Activated CD8-positive, alpha-beta T cell treated with anti-CD3 and anti-CD28 coated beads, Interleukin-2, amount 10 ng/mL, durations not matched to agents 7 days and 5 days (primary cell): ENCODE results near the gene MTCH2. TPM values are rescaled to one million over a fixed set of nuclear protein-coding genes. Genes with fewer than 3 reads are reported as not detected.
A peak's percentile ranks its signal among the peaks of the same experiment; 100 is the strongest.

ENCODE experiments used
- ATAC-seq: fragments of 150-1000 bp; cut with Tn5 transposase; one replicate; pipeline ENCODE4 v1.10.0; 2021; ENCODE audit warnings: moderate library complexity
- CTCF ChIA-PET: fragments of 350-600 bp; sonication (Branson Sonifier 250); formaldehyde crosslinking; loops from one replicate; lab custom pipeline; 2021; ENCODE audit warnings: antibody characterized with exemption; lab: Charles Lee
- POLR2A ChIA-PET: fragments of 350-600 bp; sonication (Branson Sonifier 250); formaldehyde crosslinking; loops from one replicate; lab custom pipeline; 2021; ENCODE audit warnings: antibody characterized with exemption; lab: Charles Lee
- DNase-seq: peaks from one replicate; pipeline ENCODE4 v3.0.0-alpha.2; 2020
- H3K27ac Mint-ChIP-seq: one replicate; pipeline ENCODE4 v1.8.0; 2021; ENCODE audit warnings: mild to moderate bottlenecking, mixed read lengths
- H3K27me3 Mint-ChIP-seq: one replicate; pipeline ENCODE4 v1.8.0; 2021; ENCODE audit warnings: low read depth, mixed read lengths
- H3K36me3 Mint-ChIP-seq: one replicate; pipeline ENCODE4 v1.8.0; 2021; ENCODE audit warnings: low read depth, mixed read lengths
- H3K4me1 Mint-ChIP-seq: one replicate; pipeline ENCODE4 v1.8.0; 2021; ENCODE audit warnings: low read depth, mixed read lengths
- H3K4me3 Mint-ChIP-seq: one replicate; pipeline ENCODE4 v1.8.0; 2021; ENCODE audit warnings: mild to moderate bottlenecking, mixed read lengths
- H3K9me3 Mint-ChIP-seq: one replicate; pipeline ENCODE4 v1.8.0; 2022; ENCODE audit warnings: mixed read lengths; ENCODE audit not compliant: insufficient read depth
- total RNA-seq, 2 experiments: library from RNA; stranded (reverse); gene quantifications; one replicate each; pipeline ENCODE4 v1.2.3, GENCODE V29; 2021

The MTCH2 gene
- total RNA-seq, 2 experiments from 2014 or later, result 110 to 115 TPM

GRCh38 chr11:47631473-47631872 is 10.9 kb downstream of the MTCH2 start:
- ATAC-seq (no peak), DNase-seq (no peak)
- CTCF ChIA-PET, result no interaction called here
- POLR2A ChIA-PET, result no interaction called here
- no peaks in the 10 kb centered on the region for H3K4me1 Mint-ChIP-seq
- H3K9me3 Mint-ChIP-seq, result no peaks in the 10 kb centered on the region
- no peak overlapping the region for H3K27ac Mint-ChIP-seq
- peaks cover 53% of the 10 kb centered on the region for H3K36me3 Mint-ChIP-seq
- H3K27me3 Mint-ChIP-seq, result no peaks in the 10 kb centered on the region
- no peak overlapping the region for H3K4me3 Mint-ChIP-seq

- H3K4me1 Mint-ChIP-seq, result no peaks in the 10 kb centered on the region
- ChIA-PET CTCF (interaction anchor here (1.7 kb wide), 1 partner anchor 15 kb away, joined by 3 read pairs; no protein-coding TSS in a partner anchor), POLR2A (interaction anchor here (0.6 kb wide), 1 partner anchor 9 kb away, joined by 7 read pairs; no protein-coding TSS in a partner anchor)
- H3K4me3 Mint-ChIP-seq, result no peak overlapping the region
- ATAC-seq, result no peak
- H3K36me3 Mint-ChIP-seq, result peaks cover 50% of the 10 kb centered on the region
- DNase-seq, result no peak
- no peaks in the 10 kb centered on the region for H3K9me3 Mint-ChIP-seq
- H3K27ac Mint-ChIP-seq, result no peak overlapping the region
- H3K27me3 Mint-ChIP-seq, result no peaks in the 10 kb centered on the region
These were observed 14.3 kb downstream of the MTCH2 start for GRCh38 chr11:47628026-47628425.

GRCh38 chr11:47626234-47626633 is 16.1 kb downstream of the MTCH2 start:
- peaks cover 51% of the 10 kb centered on the region for H3K36me3 Mint-ChIP-seq
- H3K27ac Mint-ChIP-seq, result no peak overlapping the region
- no peak overlapping the region for H3K4me3 Mint-ChIP-seq
- CTCF ChIA-PET, result interaction anchor here (0.6 to 0.9 kb wide), 2 partner anchors 10 to 137 kb away, joined by 3 read pairs; no protein-coding TSS in a partner anchor
- no peaks in the 10 kb centered on the region for H3K9me3 Mint-ChIP-seq
- POLR2A ChIA-PET, result no interaction called here
- no peaks in the 10 kb centered on the region for H3K4me1 Mint-ChIP-seq
- ATAC-seq (no peak), DNase-seq (no peak)
- H3K27me3 Mint-ChIP-seq, result no peaks in the 10 kb centered on the region

GRCh38 chr11:47620836-47621378 is 21.5 kb downstream of the MTCH2 start:
- Mint-ChIP-seq H3K4me3 (no peak overlapping the region), H3K4me1 (peaks cover 21% of the 10 kb centered on the region), H3K27me3 (no peaks in the 10 kb centered on the region), H3K36me3 (peaks cover 40% of the 10 kb centered on the region), H3K27ac (no peak overlapping the region), H3K9me3 (no peaks in the 10 kb centered on the region)
- ATAC-seq (no peak), DNase-seq (no peak)
- ChIA-PET POLR2A (no interaction called here), CTCF (interaction anchor here (0.6 kb wide), 1 partner anchor 247 kb away, joined by 3 read pairs; no protein-coding TSS in a partner anchor)

GRCh38 chr11:47617417-47617809 is 24.9 kb downstream of the MTCH2 start:
- DNase-seq, result no peak
- POLR2A ChIA-PET, result interaction anchor here (0.6 kb wide), 1 partner anchor 74 kb away, joined by 3 read pairs; no protein-coding TSS in a partner anchor
- CTCF ChIA-PET, result interaction anchor here (1.0 to 1.9 kb wide), 8 partner anchors 11 to 243 kb away, joined by 3 to 8 read pairs (median 4); partner anchors contain the start of gene PTPMT1

GRCh38 chr11:47616726-47617416 is 25.5 kb downstream of the MTCH2 start:
- H3K27me3 Mint-ChIP-seq, result no peaks in the 10 kb centered on the region
- H3K27ac Mint-ChIP-seq, result no peak overlapping the region
- H3K36me3 Mint-ChIP-seq, result peaks cover 24% of the 10 kb centered on the region
- no peaks in the 10 kb centered on the region for H3K9me3 Mint-ChIP-seq
- H3K4me3 Mint-ChIP-seq, result no peak overlapping the region
- ChIA-PET CTCF (interaction anchor here (0.6 to 1.9 kb wide), 10 partner anchors 10 to 243 kb away, joined by 3 to 8 read pairs (median 4); partner anchors contain the start of gene PTPMT1), POLR2A (no interaction called here)
- peak; percentile 44 for DNase-seq
- no peak for ATAC-seq
- peaks cover 21% of the 10 kb centered on the region for H3K4me1 Mint-ChIP-seq

More at GRCh38 chr11:47617417-47617809, 24.9 kb downstream of the MTCH2 start:
- Mint-ChIP-seq H3K9me3 (no peaks in the 10 kb centered on the region), H3K36me3 (peaks cover 27% of the 10 kb centered on the region), H3K27ac (no peak overlapping the region), H3K27me3 (no peaks in the 10 kb centered on the region), H3K4me1 (peaks cover 21% of the 10 kb centered on the region), H3K4me3 (no peak overlapping the region)
- no peak for ATAC-seq

GRCh38 chr11:47615249-47615648 is 27.1 kb downstream of the MTCH2 start:
- Mint-ChIP-seq H3K27ac (no peak overlapping the region), H3K9me3 (no peaks in the 10 kb centered on the region), H3K36me3 (peaks cover 17% of the 10 kb centered on the region), H3K27me3 (no peaks in the 10 kb centered on the region), H3K4me3 (no peak overlapping the region), H3K4me1 (peaks cover 25% of the 10 kb centered on the region)
- ChIA-PET CTCF (no interaction called here), POLR2A (no interaction called here)
- DNase-seq (no peak), ATAC-seq (no peak)

GRCh38 chr11:47611348-47611794 is 31.0 kb downstream of the MTCH2 start:
- ChIA-PET POLR2A (no interaction called here), CTCF (no interaction called here)
- no peak overlapping the region for H3K27ac Mint-ChIP-seq
- H3K4me3 Mint-ChIP-seq, result no peak overlapping the region
- ATAC-seq (no peak), DNase-seq (no peak)
- H3K36me3 Mint-ChIP-seq, result no peaks in the 10 kb centered on the region
- H3K9me3 Mint-ChIP-seq, result no peaks in the 10 kb centered on the region
- H3K4me1 Mint-ChIP-seq, result peaks cover 16% of the 10 kb centered on the region
- peaks cover 3% of the 10 kb centered on the region for H3K27me3 Mint-ChIP-seq

GRCh38 chr11:47609675-47610074 is 32.7 kb downstream of the MTCH2 start:
- Mint-ChIP-seq H3K27ac (no peak overlapping the region), H3K9me3 (no peaks in the 10 kb centered on the region), H3K4me1 (peaks cover 11% of the 10 kb centered on the region), H3K4me3 (no peak overlapping the region), H3K27me3 (peaks cover 12% of the 10 kb centered on the region), H3K36me3 (no peaks in the 10 kb centered on the region)
- ChIA-PET CTCF (no interaction called here), POLR2A (no interaction called here)
- DNase-seq (no peak), ATAC-seq (no peak)

GRCh38 chr11:47607380-47607779 is 35.0 kb downstream of the MTCH2 start:
- ATAC-seq (no peak), DNase-seq (no peak)
- Mint-ChIP-seq H3K36me3 (no peaks in the 10 kb centered on the region), H3K4me3 (no peak overlapping the region), H3K27ac (no peak overlapping the region), H3K4me1 (peaks cover 11% of the 10 kb centered on the region), H3K9me3 (no peaks in the 10 kb centered on the region), H3K27me3 (peaks cover 13% of the 10 kb centered on the region)
- ChIA-PET POLR2A (interaction anchor here (0.6 to 0.7 kb wide), 2 partner anchors 29 to 31 kb away, joined by 3 read pairs; partner anchors contain the start of genes KBTBD4 and NDUFS3), CTCF (interaction anchor here (1.4 to 1.9 kb wide), 3 partner anchors 10 to 233 kb away, joined by 7 read pairs; no protein-coding TSS in a partner anchor)

- ATAC-seq, result no peak
- DNase-seq, result no peak
- H3K9me3 Mint-ChIP-seq, result no peaks in the 10 kb centered on the region
- ChIA-PET POLR2A (interaction anchor here (0.6 to 0.7 kb wide), 2 partner anchors 28 to 30 kb away, joined by 3 read pairs; partner anchors contain the start of genes KBTBD4 and NDUFS3), CTCF (interaction anchor here (1.4 to 1.9 kb wide), 3 partner anchors 10 to 232 kb away, joined by 7 read pairs; no protein-coding TSS in a partner anchor)
- no peak overlapping the region for H3K4me3 Mint-ChIP-seq
- H3K27ac Mint-ChIP-seq, result no peak overlapping the region
- peaks cover 10% of the 10 kb centered on the region for H3K4me1 Mint-ChIP-seq
- no peaks in the 10 kb centered on the region for H3K36me3 Mint-ChIP-seq
- peaks cover 13% of the 10 kb centered on the region for H3K27me3 Mint-ChIP-seq
These were observed 35.6 kb downstream of the MTCH2 start for GRCh38 chr11:47606731-47607130.
